Stimulated activated CD8-positive, alpha-beta memory T cell treated with anti-CD3 and anti-CD28 coated beads, Interleukin-4, amount 100 ng/mL, for 48 hours (primary cell): Measurements from ENCODE around the gene PCDHGA4.
A peak's percentile ranks its signal among the peaks of the same experiment; 100 is the strongest.
"Not testable (repeated sequence)": the region's sequence is repeated elsewhere in the genome, so short reads cannot be mapped to it uniquely, and the experiment has no call there.

Source experiments
- DNase-seq: peaks from one replicate; pipeline ENCODE4 v3.0.0-alpha.2; 2020

Gene PCDHGA4

GRCh38 chr5:141384471-141385267 lies 29.8 kb downstream of the PCDHGA4 start:
- no peak for DNase-seq

GRCh38 chr5:141387557-141388311 lies 32.9 kb downstream of the PCDHGA4 start, which contains the start of gene PCDHGB4:
Gene PCDHGB4 (plus strand): TSS chr5:141387698. CDS start chr5:141387885, 187 bp downstream.
- peak; percentile 41 for DNase-seq

- no peak for DNase-seq
These were observed 33.8 kb downstream of the PCDHGA4 start for GRCh38 chr5:141388661-141389060.

- no peak for DNase-seq
These were observed 34.6 kb downstream of the PCDHGA4 start for GRCh38 chr5:141389153-141390042.

- DNase-seq: no peak
These were observed 37.8 kb downstream of the PCDHGA4 start, which contains the start of gene PCDHGA8 for GRCh38 chr5:141392429-141393198. Gene PCDHGA8 (plus strand): TSS chr5:141392633. CDS start chr5:141392814, 181 bp downstream.

GRCh38 chr5:141393267-141393666 lies 38.4 kb downstream of the PCDHGA4 start:
- no peak for DNase-seq

GRCh38 chr5:141394401-141395187 lies 39.8 kb downstream of the PCDHGA4 start:
- DNase-seq: not testable (repeated sequence)

GRCh38 chr5:141397756-141398551 lies 43.1 kb downstream of the PCDHGA4 start, which contains the start of gene PCDHGB5:
Gene PCDHGB5 (plus strand): TSS chr5:141397947. CDS start chr5:141398128, 181 bp downstream.
- peak; percentile 52 for DNase-seq

- DNase-seq: no peak
These were observed 43.8 kb downstream of the PCDHGA4 start for GRCh38 chr5:141398608-141399007.

- no peak for DNase-seq
These were observed 44.9 kb downstream of the PCDHGA4 start for GRCh38 chr5:141399555-141400258.

- no peak for DNase-seq
These were observed 47.9 kb downstream of the PCDHGA4 start, which contains the start of gene PCDHGA9 for GRCh38 chr5:141402553-141403243. Gene PCDHGA9 (plus strand): TSS chr5:141402778. CDS start chr5:141402953, 175 bp downstream.

- no peak for DNase-seq
These were observed 48.6 kb downstream of the PCDHGA4 start for GRCh38 chr5:141403387-141403786.
